AG04450 (cell line): ENCODE measurements around the gene IFNAR2. TPM values are rescaled to one million over a fixed set of nuclear protein-coding genes. Genes with fewer than 3 reads are reported as not detected.

Source experiments
- CTCF ChIA-PET: fragments of 300-600, 350-600 bp; formaldehyde crosslinking; extraction: SDS; loops from one replicate; lab custom pipeline; 2022; ENCODE audit warnings: antibody characterized with exemption, inconsistent platforms; lab: Charles Lee
- POLR2A ChIA-PET: fragments of 350-600 bp; formaldehyde crosslinking; extraction: SDS; loops from one replicate; lab custom pipeline; 2021; ENCODE audit warnings: antibody characterized with exemption, inconsistent platforms; lab: Yijun Ruan, JAX
- DNase-seq: peaks from one replicate; pipeline ENCODE4 v3.0.0-alpha.2; 2011; ENCODE audit warnings: low read depth, low spot score
- H3K27ac ChIP-seq: one replicate; pipeline ENCODE4 v1.5.1; 2012; ENCODE audit warnings: low read depth, low read length, control low read depth
- H3K27me3 ChIP-seq: one replicate; pipeline ENCODE4 v1.6.0; 2012; ENCODE audit warnings: low read length; ENCODE audit not compliant: control insufficient read depth, insufficient read depth
- H3K4me3 ChIP-seq: 2 replicates; pipeline ENCODE4 v1.5.1; 2011; ENCODE audit warnings: mild to moderate bottlenecking, low read depth, low read length, control low read depth
- H3K9me3 ChIP-seq: 2 replicates; pipeline ENCODE4 v1.5.1; 2012; ENCODE audit warnings: low read length; ENCODE audit not compliant: control insufficient read depth, insufficient read depth
- polyA plus RNA-seq: library from polyadenylated mRNA; depleted of rRNA; stranded (reverse); fragments of >200 nt; gene quantifications from 2 replicates; pipeline ENCODE4 v1.2.3, GENCODE V29; 2011
- TF ChIP-seq, protein P1 (sequence below): IDR thresholded peaks from 2 replicates; pipeline ENCODE4 v1.5.1; 2011; ENCODE audit warnings: low read depth, low read length, control low read depth, inconsistent platforms

IFNAR2 gene
- polyA plus RNA-seq, 1 experiment = 30.8 TPM

DNA sequence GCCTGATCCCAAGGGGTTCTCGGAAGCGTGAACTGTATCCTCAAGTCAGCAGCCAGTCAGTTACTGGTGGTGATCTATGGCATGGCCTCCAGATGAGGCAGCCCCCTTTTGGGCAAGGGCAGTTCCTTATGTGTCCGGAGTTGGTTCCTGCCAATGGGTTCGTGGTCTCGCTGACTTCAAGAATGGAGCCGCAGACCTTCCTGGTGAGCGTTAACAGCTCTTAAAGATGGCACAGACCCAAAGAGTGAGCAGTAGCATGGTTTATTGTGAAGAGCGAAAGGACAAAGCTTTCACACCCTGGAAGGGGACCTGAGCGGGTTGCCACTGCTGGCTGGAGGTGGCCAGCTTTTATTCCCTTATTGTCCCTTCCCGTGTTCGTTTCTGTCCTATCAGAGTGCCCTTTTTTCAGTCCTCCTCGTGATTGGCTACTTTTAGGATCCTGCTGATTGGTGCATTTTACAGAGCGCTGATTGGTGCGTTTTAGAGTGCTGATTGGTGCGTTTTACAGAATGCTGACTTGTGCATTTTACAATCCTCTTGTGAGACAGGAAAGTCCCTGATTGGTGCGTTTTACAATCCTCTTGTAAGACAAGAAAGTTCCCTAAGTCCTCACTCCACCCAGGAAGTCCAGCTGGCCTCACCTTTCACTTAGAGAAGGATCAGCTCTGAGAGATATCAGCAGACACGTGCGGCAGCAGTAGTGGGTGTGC lies 27.5 kb downstream of the IFNAR2 start:
- TF ChIP-seq, protein P1, sequence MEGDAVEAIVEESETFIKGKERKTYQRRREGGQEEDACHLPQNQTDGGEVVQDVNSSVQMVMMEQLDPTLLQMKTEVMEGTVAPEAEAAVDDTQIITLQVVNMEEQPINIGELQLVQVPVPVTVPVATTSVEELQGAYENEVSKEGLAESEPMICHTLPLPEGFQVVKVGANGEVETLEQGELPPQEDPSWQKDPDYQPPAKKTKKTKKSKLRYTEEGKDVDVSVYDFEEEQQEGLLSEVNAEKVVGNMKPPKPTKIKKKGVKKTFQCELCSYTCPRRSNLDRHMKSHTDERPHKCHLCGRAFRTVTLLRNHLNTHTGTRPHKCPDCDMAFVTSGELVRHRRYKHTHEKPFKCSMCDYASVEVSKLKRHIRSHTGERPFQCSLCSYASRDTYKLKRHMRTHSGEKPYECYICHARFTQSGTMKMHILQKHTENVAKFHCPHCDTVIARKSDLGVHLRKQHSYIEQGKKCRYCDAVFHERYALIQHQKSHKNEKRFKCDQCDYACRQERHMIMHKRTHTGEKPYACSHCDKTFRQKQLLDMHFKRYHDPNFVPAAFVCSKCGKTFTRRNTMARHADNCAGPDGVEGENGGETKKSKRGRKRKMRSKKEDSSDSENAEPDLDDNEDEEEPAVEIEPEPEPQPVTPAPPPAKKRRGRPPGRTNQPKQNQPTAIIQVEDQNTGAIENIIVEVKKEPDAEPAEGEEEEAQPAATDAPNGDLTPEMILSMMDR = no peak
- Histone ChIP-seq H3K27ac (no peak overlapping the region), H3K27me3 (no peaks in the 10 kb centered on the region), H3K4me3 (no peak overlapping the region), H3K9me3 (peaks cover 3% of the 10 kb centered on the region)
- no peak for DNase-seq
- POLR2A ChIA-PET = no interaction called here
- CTCF ChIA-PET = no interaction called here

DNA sequence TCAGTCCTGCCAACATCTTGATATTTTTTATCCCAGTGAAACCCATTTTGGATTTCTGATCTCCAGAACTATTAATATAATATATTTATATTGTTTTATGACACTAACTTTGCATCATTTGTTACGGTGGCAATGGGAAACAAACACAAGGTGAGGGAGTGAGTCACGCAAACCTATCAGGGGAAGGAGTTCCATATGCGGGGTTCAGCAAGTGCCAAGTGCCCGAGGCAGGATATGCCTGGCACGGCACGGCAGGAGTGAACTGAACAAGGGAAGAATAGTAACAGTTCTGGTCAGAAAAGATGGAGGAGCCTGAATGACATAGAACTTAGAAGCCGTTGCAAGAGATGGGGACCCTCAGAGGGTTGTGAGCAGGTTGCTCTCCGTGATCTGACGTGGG lies 28.7 kb downstream of the IFNAR2 start:
- POLR2A ChIA-PET = no interaction called here
- DNase-seq = no peak
- CTCF ChIA-PET = no interaction called here

DNA sequence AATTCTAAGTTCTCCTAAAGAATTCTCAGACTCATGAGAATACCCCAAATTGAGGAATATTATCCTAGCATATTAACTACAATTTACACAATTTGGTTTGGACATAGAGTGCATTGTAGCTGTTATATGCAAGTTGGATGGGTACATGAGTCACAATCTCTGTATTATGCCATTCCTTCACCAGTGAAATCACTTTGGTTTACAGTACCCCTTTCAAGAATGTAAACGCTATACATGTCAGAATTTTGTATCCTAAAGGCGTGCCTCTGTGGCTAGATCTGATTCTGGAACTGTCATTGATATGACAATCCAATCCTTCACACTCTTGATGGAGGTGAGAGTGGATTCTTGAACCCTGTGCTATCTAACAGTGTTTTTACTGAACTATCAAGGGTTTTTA lies 29.7 kb downstream of the IFNAR2 start:
- POLR2A ChIA-PET = interaction anchor here (0.6 to 0.9 kb wide), 2 partner anchors 56 to 283 kb away, joined by 3 read pairs; partner anchors contain the start of gene GART
- Histone ChIP-seq H3K27ac (no peak overlapping the region), H3K27me3 (no peaks in the 10 kb centered on the region), H3K9me3 (peaks cover 3% of the 10 kb centered on the region), H3K4me3 (no peak overlapping the region)
- CTCF ChIA-PET = interaction anchor here (1.0 to 1.1 kb wide), 2 partner anchors 114 to 185 kb away, joined by 3 to 5 read pairs; no protein-coding TSS in a partner anchor
- TF ChIP-seq, protein P1 = no peak
- no peak for DNase-seq

More for the DNA sequence above, 28.7 kb downstream of the IFNAR2 start:
- Histone ChIP-seq H3K4me3 (no peak overlapping the region), H3K27me3 (no peaks in the 10 kb centered on the region), H3K9me3 (peaks cover 3% of the 10 kb centered on the region), H3K27ac (no peak overlapping the region)
- TF ChIP-seq, protein P1 = no peak

DNA sequence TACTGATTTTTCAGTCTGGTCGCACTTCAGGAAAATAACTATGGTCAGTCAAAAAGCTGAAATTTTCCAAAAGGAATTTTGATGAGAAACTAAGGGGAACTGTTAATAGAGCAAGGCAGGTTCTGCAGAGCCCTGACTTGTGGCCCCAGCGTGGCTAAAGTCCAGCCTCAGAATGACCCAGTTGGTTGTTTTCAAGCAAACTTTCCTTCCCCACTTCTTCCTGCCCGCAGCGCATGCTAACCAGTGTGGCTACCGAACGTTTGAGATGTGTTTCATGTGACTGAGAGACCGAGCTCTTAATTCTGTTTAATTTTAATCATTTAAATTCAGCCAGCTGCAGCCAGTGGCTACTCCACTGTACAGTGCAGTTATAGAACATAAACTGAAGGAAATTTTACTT lies 30.3 kb downstream of the IFNAR2 start:
- TF ChIP-seq, protein P1 = no peak
- Histone ChIP-seq H3K27me3 (no peaks in the 10 kb centered on the region), H3K4me3 (no peak overlapping the region), H3K27ac (no peak overlapping the region), H3K9me3 (peaks cover 3% of the 10 kb centered on the region)
- no peak for DNase-seq
- CTCF ChIA-PET = interaction anchor here (1.1 kb wide), 1 partner anchor 114 kb away, joined by 3 read pairs; no protein-coding TSS in a partner anchor
- POLR2A ChIA-PET = interaction anchor here (0.6 kb wide), 1 partner anchor 41 kb away, joined by 3 read pairs; no protein-coding TSS in a partner anchor

DNA sequence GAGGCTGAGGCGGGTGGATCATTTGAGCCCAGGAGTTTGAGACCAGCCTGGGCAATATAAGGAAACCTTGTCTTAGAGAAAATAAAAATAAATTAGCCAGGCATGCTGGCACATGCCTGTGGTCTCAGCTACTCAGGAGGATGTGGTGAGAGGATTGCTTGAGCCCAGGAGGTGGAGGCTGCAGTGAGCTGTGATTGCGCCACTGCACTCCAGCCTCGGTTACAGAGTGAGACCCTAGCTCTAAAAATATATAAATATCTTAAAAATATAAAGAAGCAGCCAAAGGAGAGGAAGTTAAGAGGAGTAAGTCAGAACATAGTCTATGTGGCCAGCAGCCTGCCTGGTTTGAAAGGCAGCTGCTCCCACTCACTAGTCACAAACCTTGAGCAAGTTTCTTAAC lies 31.9 kb downstream of the IFNAR2 start:
- CTCF ChIA-PET = no interaction called here
- peak; percentile 20 for DNase-seq
- POLR2A ChIA-PET = interaction anchor here (0.9 kb wide), 1 partner anchor 11 kb away, joined by 7 read pairs; no protein-coding TSS in a partner anchor
- Histone ChIP-seq H3K27ac (peak overlapping the region; percentile 22), H3K4me3 (no peak overlapping the region), H3K27me3 (no peaks in the 10 kb centered on the region), H3K9me3 (peaks cover 3% of the 10 kb centered on the region)
- TF ChIP-seq, protein P1 = no peak
